ENCODE results near the gene HS1BP3. TPM values are rescaled to one million over a fixed set of nuclear protein-coding genes. Genes with fewer than 3 reads are reported as not detected.

HS1BP3 gene
- total and polyA plus RNA-seq, 2 donors: 7.2 to 17.4 TPM

DNA sequence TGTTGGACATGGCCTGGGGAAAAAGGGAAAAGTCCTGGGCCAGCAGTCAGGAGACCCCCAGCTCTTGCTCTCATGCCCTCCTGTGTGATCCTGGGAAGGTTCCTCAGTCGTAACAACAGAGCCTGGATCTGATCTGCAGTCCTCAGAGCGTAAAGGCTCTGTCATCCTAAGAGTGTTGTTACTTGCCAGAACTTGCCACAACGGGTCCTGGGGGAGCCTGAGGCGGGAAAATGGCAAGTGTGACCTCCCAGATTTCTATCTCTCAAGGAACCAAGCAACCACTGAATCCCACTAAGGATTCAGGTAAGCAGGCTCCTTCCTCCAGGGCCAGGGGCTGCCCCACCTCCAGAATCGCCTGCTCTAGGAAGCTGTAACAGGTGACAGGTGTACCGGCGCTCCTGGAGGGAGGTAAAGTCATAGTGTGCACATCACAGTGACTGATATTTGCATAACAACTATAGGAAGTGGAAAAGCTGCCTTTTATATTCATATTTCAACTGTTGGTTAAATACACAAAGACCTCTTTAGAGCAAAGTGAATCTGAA, 18.4 kb downstream of the HS1BP3 start:
- DNase-seq (ENCODE audit: low read depth in 6 of 9, low spot score in 9 of 9): no peak
- Histone ChIP-seq H3K9me3 (ENCODE audit: control insufficient read depth in 2 of 2, insufficient read depth in 1 of 2, low read length in 1 of 2) (no peaks in the 10 kb centered on the region), H3K4me3 (ENCODE audit: low read length in 2 of 2) (no peak overlapping the region), H3K36me3 (ENCODE audit: control insufficient read depth in 2 of 2, insufficient read depth in 2 of 2, low read length in 1 of 2) (no peaks in the 10 kb centered on the region), H3K4me1 (ENCODE audit: control insufficient read depth in 2 of 2, insufficient read depth in 2 of 2, low read length in 2 of 2) (peaks cover 0 to 7% of the 10 kb centered on the region in 2 donors), H3K27me3 (ENCODE audit: control insufficient read depth in 2 of 2, insufficient read depth in 1 of 2, low read length in 1 of 2) (no peaks in the 10 kb centered on the region), H3K27ac (ENCODE audit: low read depth in 1 of 2, low read length in 1 of 2) (no peak overlapping the region)
- 94% methylated on average over 7 of the region's 7 CpGs for WGBS

- Histone ChIP-seq H3K27me3 (ENCODE audit: control insufficient read depth in 2 of 2, insufficient read depth in 1 of 2, low read length in 1 of 2) (no peaks in the 10 kb centered on the region), H3K27ac (ENCODE audit: low read depth in 1 of 2, low read length in 1 of 2) (no peak overlapping the region), H3K4me3 (ENCODE audit: low read length in 2 of 2) (no peak overlapping the region), H3K36me3 (ENCODE audit: control insufficient read depth in 2 of 2, insufficient read depth in 2 of 2, low read length in 1 of 2) (no peaks in the 10 kb centered on the region), H3K9me3 (ENCODE audit: control insufficient read depth in 2 of 2, insufficient read depth in 1 of 2, low read length in 1 of 2) (no peaks in the 10 kb centered on the region), H3K4me1 (ENCODE audit: control insufficient read depth in 2 of 2, insufficient read depth in 2 of 2, low read length in 2 of 2) (peaks cover 0 to 7% of the 10 kb centered on the region in 2 donors)
- DNase-seq (ENCODE audit: low read depth in 6 of 9, low spot score in 9 of 9): no peak
- WGBS: 94% methylated on average over 6 of the region's 6 CpGs
Observed at GRCh38 chr2:20631617-20632307, 19.1 kb downstream of the HS1BP3 start.

DNA sequence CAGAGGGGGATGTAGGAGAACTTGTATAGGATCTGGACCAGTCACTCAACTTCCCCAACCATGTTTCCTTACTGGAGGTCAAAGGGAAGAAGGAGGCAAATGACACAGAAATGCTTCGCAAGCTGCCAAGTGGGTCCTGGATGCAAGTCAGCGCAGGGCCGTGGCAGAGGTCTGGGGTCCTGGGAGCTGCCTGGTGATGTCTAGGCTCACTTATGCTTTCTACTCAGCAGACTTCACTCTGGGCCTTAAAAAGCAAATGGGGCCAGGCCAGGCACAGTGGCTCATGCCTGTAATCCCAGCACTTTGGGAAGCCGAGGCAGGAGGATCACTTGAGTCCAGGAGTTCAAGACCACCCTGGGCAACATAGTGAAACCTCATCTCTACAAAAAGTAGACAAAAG, 19.9 kb downstream of the HS1BP3 start:
- no peaks in the 10 kb centered on the region for H3K36me3 ChIP-seq (ENCODE audit: control insufficient read depth in 2 of 2, insufficient read depth in 2 of 2, low read length in 1 of 2)
- 98% methylated on average over 4 of the region's 4 CpGs for WGBS
- H3K27me3 ChIP-seq (ENCODE audit: control insufficient read depth in 2 of 2, insufficient read depth in 1 of 2, low read length in 1 of 2): no peaks in the 10 kb centered on the region
- H3K9me3 ChIP-seq (ENCODE audit: control insufficient read depth in 2 of 2, insufficient read depth in 1 of 2, low read length in 1 of 2): no peaks in the 10 kb centered on the region
- peaks cover 0 to 7% of the 10 kb centered on the region in 2 donors for H3K4me1 ChIP-seq (ENCODE audit: control insufficient read depth in 2 of 2, insufficient read depth in 2 of 2, low read length in 2 of 2)
- DNase-seq (ENCODE audit: low read depth in 6 of 9, low spot score in 9 of 9): no peak
- no peak overlapping the region for H3K4me3 ChIP-seq (ENCODE audit: low read length in 2 of 2)
- no peak overlapping the region for H3K27ac ChIP-seq (ENCODE audit: low read depth in 1 of 2, low read length in 1 of 2)

DNA sequence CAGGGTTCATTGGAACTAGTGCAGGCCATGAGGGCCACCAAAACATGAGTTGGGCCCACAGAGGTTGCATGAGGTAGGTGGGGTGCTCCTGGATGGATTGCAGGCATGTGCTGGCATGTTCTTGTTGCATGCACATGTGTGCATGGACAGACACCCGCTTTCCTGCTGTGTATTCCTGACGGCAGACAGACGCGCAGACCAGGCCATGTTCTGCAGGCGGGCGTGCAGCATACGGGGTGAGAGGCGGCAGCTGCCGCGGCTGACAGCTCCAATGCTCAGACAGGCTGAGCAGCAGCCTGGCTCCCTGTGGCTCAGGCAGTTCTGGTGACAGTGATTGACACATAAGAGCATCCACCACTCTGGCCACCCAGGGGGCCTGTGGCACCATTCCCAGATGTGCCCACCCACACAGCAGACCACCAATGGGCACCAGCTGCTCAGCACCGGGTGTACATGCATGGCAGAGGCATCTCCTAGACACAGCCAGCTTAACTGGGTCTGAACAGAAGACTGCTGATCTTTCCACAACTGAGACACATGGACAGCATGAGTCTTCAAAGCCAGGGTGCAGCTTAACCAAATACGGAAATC, 21.2 kb downstream of the HS1BP3 start:
- no peaks in the 10 kb centered on the region for H3K36me3 ChIP-seq (ENCODE audit: control insufficient read depth in 2 of 2, insufficient read depth in 2 of 2, low read length in 1 of 2)
- H3K27ac ChIP-seq (ENCODE audit: low read depth in 1 of 2, low read length in 1 of 2): no peak overlapping the region
- no peaks in the 10 kb centered on the region for H3K27me3 ChIP-seq (ENCODE audit: control insufficient read depth in 2 of 2, insufficient read depth in 1 of 2, low read length in 1 of 2)
- H3K4me1 ChIP-seq (ENCODE audit: control insufficient read depth in 2 of 2, insufficient read depth in 2 of 2, low read length in 2 of 2): peaks cover 0 to 7% of the 10 kb centered on the region in 2 donors
- DNase-seq (ENCODE audit: low read depth in 6 of 9, low spot score in 9 of 9): no peak
- H3K9me3 ChIP-seq (ENCODE audit: control insufficient read depth in 2 of 2, insufficient read depth in 1 of 2, low read length in 1 of 2): no peaks in the 10 kb centered on the region
- WGBS: 95% methylated on average over 12 of the region's 12 CpGs
- H3K4me3 ChIP-seq (ENCODE audit: low read length in 2 of 2): no peak overlapping the region

- Histone ChIP-seq H3K27ac (ENCODE audit: low read depth in 1 of 2, low read length in 1 of 2) (no peak overlapping the region), H3K9me3 (ENCODE audit: control insufficient read depth in 2 of 2, insufficient read depth in 1 of 2, low read length in 1 of 2) (no peaks in the 10 kb centered on the region), H3K4me3 (ENCODE audit: low read length in 2 of 2) (no peak overlapping the region), H3K4me1 (ENCODE audit: control insufficient read depth in 2 of 2, insufficient read depth in 2 of 2, low read length in 2 of 2) (peaks cover 0 to 4% of the 10 kb centered on the region in 2 donors), H3K36me3 (ENCODE audit: control insufficient read depth in 2 of 2, insufficient read depth in 2 of 2, low read length in 1 of 2) (peaks cover 0 to 3% of the 10 kb centered on the region in 2 donors), H3K27me3 (ENCODE audit: control insufficient read depth in 2 of 2, insufficient read depth in 1 of 2, low read length in 1 of 2) (no peaks in the 10 kb centered on the region)
- DNase-seq (ENCODE audit: low read depth in 6 of 9, low spot score in 9 of 9): no peak
- 90% methylated on average over 6 of the region's 6 CpGs for WGBS
Observed at GRCh38 chr2:20629181-20629580, 21.7 kb downstream of the HS1BP3 start.

GRCh38 chr2:20627712-20628380, 23.1 kb downstream of the HS1BP3 start:
- Histone ChIP-seq H3K27me3 (ENCODE audit: control insufficient read depth in 2 of 2, insufficient read depth in 1 of 2, low read length in 1 of 2) (no peaks in the 10 kb centered on the region), H3K36me3 (ENCODE audit: control insufficient read depth in 2 of 2, insufficient read depth in 2 of 2, low read length in 1 of 2) (peaks cover 0 to 6% of the 10 kb centered on the region in 2 donors), H3K4me1 (ENCODE audit: control insufficient read depth in 2 of 2, insufficient read depth in 2 of 2, low read length in 2 of 2) (no peaks in the 10 kb centered on the region), H3K9me3 (ENCODE audit: control insufficient read depth in 2 of 2, insufficient read depth in 1 of 2, low read length in 1 of 2) (no peaks in the 10 kb centered on the region), H3K4me3 (ENCODE audit: low read length in 2 of 2) (no peak overlapping the region), H3K27ac (ENCODE audit: low read depth in 1 of 2, low read length in 1 of 2) (no peak overlapping the region)
- 94% methylated on average over 16 of the region's 16 CpGs for WGBS
- no peak for DNase-seq (ENCODE audit: low read depth in 6 of 9, low spot score in 9 of 9)

GRCh38 chr2:20626698-20627513, 24.0 kb downstream of the HS1BP3 start:
- Histone ChIP-seq H3K36me3 (ENCODE audit: control insufficient read depth in 2 of 2, insufficient read depth in 2 of 2, low read length in 1 of 2) (peaks cover 0 to 6% of the 10 kb centered on the region in 2 donors), H3K4me3 (ENCODE audit: low read length in 2 of 2) (no peak overlapping the region), H3K4me1 (ENCODE audit: control insufficient read depth in 2 of 2, insufficient read depth in 2 of 2, low read length in 2 of 2) (no peaks in the 10 kb centered on the region), H3K9me3 (ENCODE audit: control insufficient read depth in 2 of 2, insufficient read depth in 1 of 2, low read length in 1 of 2) (no peaks in the 10 kb centered on the region), H3K27ac (ENCODE audit: low read depth in 1 of 2, low read length in 1 of 2) (no peak overlapping the region), H3K27me3 (ENCODE audit: control insufficient read depth in 2 of 2, insufficient read depth in 1 of 2, low read length in 1 of 2) (no peaks in the 10 kb centered on the region)
- 96% methylated on average over 20 of the region's 20 CpGs for WGBS
- DNase-seq (ENCODE audit: low read depth in 6 of 9, low spot score in 9 of 9): no peak

DNA sequence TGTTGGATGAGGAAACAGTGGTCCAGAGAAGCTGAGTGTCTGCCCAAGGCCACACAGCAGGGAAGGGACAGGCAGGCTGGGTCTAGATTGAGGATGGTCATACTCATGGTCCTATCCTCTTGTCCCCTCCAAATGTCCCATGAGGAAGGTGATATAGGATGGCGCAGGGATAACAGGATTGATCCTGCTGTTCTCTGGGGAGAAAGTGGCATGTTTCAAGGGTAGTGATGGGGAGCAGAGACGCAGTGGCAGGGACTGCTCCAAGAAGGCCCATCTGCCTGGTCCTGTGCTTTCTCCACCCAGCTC, 24.6 kb downstream of the HS1BP3 start:
- Histone ChIP-seq H3K27me3 (ENCODE audit: control insufficient read depth in 2 of 2, insufficient read depth in 1 of 2, low read length in 1 of 2) (no peaks in the 10 kb centered on the region), H3K36me3 (ENCODE audit: control insufficient read depth in 2 of 2, insufficient read depth in 2 of 2, low read length in 1 of 2) (peaks cover 0 to 6% of the 10 kb centered on the region in 2 donors), H3K4me3 (ENCODE audit: low read length in 2 of 2) (no peak overlapping the region), H3K9me3 (ENCODE audit: control insufficient read depth in 2 of 2, insufficient read depth in 1 of 2, low read length in 1 of 2) (no peaks in the 10 kb centered on the region), H3K4me1 (ENCODE audit: control insufficient read depth in 2 of 2, insufficient read depth in 2 of 2, low read length in 2 of 2) (no peaks in the 10 kb centered on the region), H3K27ac (ENCODE audit: low read depth in 1 of 2, low read length in 1 of 2) (no peak overlapping the region)
- 99% methylated on average over 2 of the region's 2 CpGs for WGBS
- no peak for DNase-seq (ENCODE audit: low read depth in 6 of 9, low spot score in 9 of 9)
